ENCODE measurements around the gene ATXN7L1. TPM values are rescaled to one million over a fixed set of nuclear protein-coding genes. Genes with fewer than 3 reads are reported as not detected.

The ATXN7L1 gene
- total RNA-seq, 4 donors from 2014 or later: 12.3 to 28.8 (median 21.0) TPM

DNA sequence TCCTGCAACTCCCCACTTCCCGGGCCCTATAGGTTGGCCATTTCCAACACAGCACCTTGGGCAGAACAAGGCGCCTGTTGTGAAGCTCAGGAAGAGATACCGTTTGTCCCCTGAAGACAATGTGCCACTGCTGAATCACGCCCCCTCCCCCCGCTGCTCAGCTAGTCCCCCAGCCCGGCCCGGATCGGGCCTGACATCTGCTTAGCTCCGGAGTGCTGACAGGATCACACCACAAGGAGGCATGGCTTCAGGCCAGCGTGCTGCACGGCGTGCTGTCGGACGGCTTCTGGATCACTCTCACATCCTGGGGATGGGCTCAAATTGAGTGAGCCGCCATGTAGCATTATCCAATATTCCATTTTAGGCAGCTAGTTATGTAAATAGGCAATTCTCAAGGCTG lies 233.0 kb downstream of the ATXN7L1 start:
- peaks cover 0 to 9% (median 6%) of the 10 kb centered on the region in 4 donors for H3K4me1 ChIP-seq
- no peak for TF ChIP-seq POLR2AphosphoS5 (IDR thresholded peaks at IDR 0.05)
- TF ChIP-seq EP300 (IDR thresholded peaks at IDR 0.05; ENCODE audit: low read depth): no peak
- TF ChIP-seq POLR2A (IDR thresholded peaks at IDR 0.05): no peak
- no peak for TF ChIP-seq CTCF (IDR thresholded peaks at IDR 0.05)
- no peaks in the 10 kb centered on the region for H3K36me3 ChIP-seq
- no peak for DNase-seq
- H3K4me3 ChIP-seq: no peak overlapping the region
- H3K9me3 ChIP-seq: no peaks in the 10 kb centered on the region
- 89% methylated on average over 15 of the region's 15 CpGs; no CpG with 5 or more reads in 1 of the 2 donors for WGBS, 2 donors (ENCODE audit: low coverage in 1 of 2)
- in situ Hi-C loops (cut with MboI; ENCODE audit: low pct_ligation_motif_present in 1 of 4, low pct_unique_long_range_greater_than_20kb in 1 of 4, low sequenced_read_pairs in 3 of 4) (loop anchor here in 1 of 4 donors (10.0 kb wide), 1 partner anchor 401 kb away; no protein-coding TSS in a partner anchor), intact Hi-C loops (cut with DNase I; ENCODE audit: low total_unique reads) (no loop called here)
- no peak overlapping the region for H3K27ac ChIP-seq
- H3K27me3 ChIP-seq: no peaks in the 10 kb centered on the region

GRCh38 chr7:105642264-105642663 lies 234.1 kb downstream of the ATXN7L1 start:
- TF ChIP-seq POLR2AphosphoS5 (IDR thresholded peaks at IDR 0.05) (no peak), CTCF (IDR thresholded peaks at IDR 0.05) (no peak), POLR2A (IDR thresholded peaks at IDR 0.05) (no peak), EP300 (IDR thresholded peaks at IDR 0.05; ENCODE audit: low read depth) (no peak)
- Histone ChIP-seq H3K4me3 (no peak overlapping the region), H3K36me3 (no peaks in the 10 kb centered on the region), H3K27me3 (no peaks in the 10 kb centered on the region), H3K9me3 (no peaks in the 10 kb centered on the region), H3K4me1 (peaks cover 0 to 9% (median 6%) of the 10 kb centered on the region in 4 donors), H3K27ac (no peak overlapping the region)
- intact Hi-C loops (cut with DNase I; ENCODE audit: low total_unique reads) (no loop called here), in situ Hi-C loops (cut with MboI; ENCODE audit: low pct_ligation_motif_present in 1 of 4, low pct_unique_long_range_greater_than_20kb in 1 of 4, low sequenced_read_pairs in 3 of 4) (loop anchor here in 1 of 4 donors (10.0 kb wide), 1 partner anchor 403 kb away; no protein-coding TSS in a partner anchor)
- WGBS, 2 donors (ENCODE audit: low coverage in 1 of 2): 88% methylated on average over 7 of the region's 7 CpGs; no CpG with 5 or more reads in 1 of the 2 donors
- DNase-seq: no peak

GRCh38 chr7:105640956-105641810 lies 235.2 kb downstream of the ATXN7L1 start:
- intact Hi-C loops (cut with DNase I; ENCODE audit: low total_unique reads): no loop called here
- 79 to 97% methylated on average over 6 to 16 of the region's 16 CpGs for WGBS, 2 donors (ENCODE audit: low coverage in 1 of 2)
- in situ Hi-C loops (cut with MboI; ENCODE audit: low pct_ligation_motif_present in 1 of 4, low pct_unique_long_range_greater_than_20kb in 1 of 4, low sequenced_read_pairs in 3 of 4): loop anchor here in 1 of 4 donors (10.0 kb wide), 1 partner anchor 404 kb away; no protein-coding TSS in a partner anchor
- TF ChIP-seq POLR2AphosphoS5 (IDR thresholded peaks at IDR 0.05) (no peak), EP300 (IDR thresholded peaks at IDR 0.05; ENCODE audit: low read depth) (no peak), POLR2A (IDR thresholded peaks at IDR 0.05) (no peak), CTCF (IDR thresholded peaks at IDR 0.05) (no peak)
- H3K4me1 ChIP-seq: peaks cover 0 to 9% (median 6%) of the 10 kb centered on the region in 4 donors
- H3K9me3 ChIP-seq: no peaks in the 10 kb centered on the region
- H3K4me3 ChIP-seq: no peak overlapping the region
- no peaks in the 10 kb centered on the region for H3K36me3 ChIP-seq
- H3K27me3 ChIP-seq: no peaks in the 10 kb centered on the region
- no peak for DNase-seq
- H3K27ac ChIP-seq: no peak overlapping the region

DNA sequence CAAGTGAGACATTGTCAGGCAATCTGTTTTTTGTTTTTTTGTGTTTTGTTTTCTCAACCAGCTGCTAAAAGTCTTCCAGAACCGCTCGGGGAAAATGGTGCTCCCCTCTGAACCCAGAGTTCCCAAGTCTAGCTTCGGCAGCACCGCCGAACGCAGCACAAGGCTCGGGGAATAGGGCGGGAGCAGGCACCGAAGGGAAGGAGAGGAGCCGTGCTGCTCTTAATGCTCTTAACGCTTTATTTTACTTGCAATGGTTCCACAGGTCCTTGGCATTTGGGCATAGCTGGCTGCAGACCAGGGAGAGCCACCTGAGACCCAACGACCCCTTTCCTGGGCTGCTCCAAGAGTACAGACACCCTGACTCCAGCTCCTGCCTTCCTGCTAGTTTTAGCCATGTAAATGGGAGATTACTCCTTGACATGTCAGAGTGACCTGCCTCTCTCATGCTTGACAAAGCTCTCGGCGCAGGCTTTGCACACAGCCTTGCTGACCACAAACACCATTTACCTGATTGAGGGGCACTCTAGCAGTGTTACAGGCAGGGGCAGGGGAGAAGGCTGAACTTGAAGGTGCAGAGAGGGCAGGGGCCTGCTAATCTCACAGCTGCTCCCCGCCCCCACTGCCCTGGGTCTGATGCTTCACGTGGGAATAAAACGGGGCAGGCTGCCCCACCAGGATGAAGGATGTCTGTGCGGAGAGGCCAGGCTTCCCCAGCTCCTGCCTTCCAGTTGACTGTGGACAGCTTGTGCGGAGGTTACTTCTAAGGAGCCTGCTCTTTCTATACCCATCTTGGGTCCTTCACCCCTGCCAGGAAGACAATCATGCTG lies 236.5 kb downstream of the ATXN7L1 start:
- Histone ChIP-seq H3K4me3 (no peak overlapping the region), H3K4me1 (peaks cover 0 to 9% (median 6%) of the 10 kb centered on the region in 4 donors), H3K27ac (peak overlapping the region in 3 of 4 donors; percentile 56 to 58 (median 57)), H3K27me3 (no peaks in the 10 kb centered on the region), H3K9me3 (no peaks in the 10 kb centered on the region), H3K36me3 (no peaks in the 10 kb centered on the region)
- TF ChIP-seq CTCF (IDR thresholded peaks at IDR 0.05): no peak
- TF ChIP-seq POLR2A (IDR thresholded peaks at IDR 0.05): no peak
- TF ChIP-seq EP300 (IDR thresholded peaks at IDR 0.05; ENCODE audit: low read depth): no peak
- no peak for TF ChIP-seq POLR2AphosphoS5 (IDR thresholded peaks at IDR 0.05)
- in situ Hi-C loops (cut with MboI; ENCODE audit: low pct_ligation_motif_present in 1 of 4, low pct_unique_long_range_greater_than_20kb in 1 of 4, low sequenced_read_pairs in 3 of 4): loop anchor here in 1 of 4 donors (10.0 kb wide), 1 partner anchor 405 kb away; no protein-coding TSS in a partner anchor
- WGBS, 2 donors (ENCODE audit: low coverage in 1 of 2): 67 to 75% methylated on average over 10 to 19 of the region's 19 CpGs
- no peak for DNase-seq
- intact Hi-C loops (cut with DNase I; ENCODE audit: low total_unique reads): no loop called here
